LNCaP clone FGC (cell line): ENCODE results near the gene ZC3H18.

Experiments
- DNase-seq: peaks from one replicate; pipeline ENCODE4 v3.0.0-alpha.2; 2011; ENCODE audit warnings: low read depth
- H3K4me3 ChIP-seq: 2 replicates; pipeline ENCODE4 v1.5.1; 2011; ENCODE audit warnings: mild to moderate bottlenecking, low read depth, low read length, control low read depth
- CTCF ChIP-seq: IDR thresholded peaks from 2 replicates; pipeline ENCODE4 v1.5.1; 2012; ENCODE audit warnings: mild to moderate bottlenecking; ENCODE audit not compliant: control insufficient read depth, insufficient read depth; ENCODE audit errors: extremely low read depth

The ZC3H18 gene

DNA sequence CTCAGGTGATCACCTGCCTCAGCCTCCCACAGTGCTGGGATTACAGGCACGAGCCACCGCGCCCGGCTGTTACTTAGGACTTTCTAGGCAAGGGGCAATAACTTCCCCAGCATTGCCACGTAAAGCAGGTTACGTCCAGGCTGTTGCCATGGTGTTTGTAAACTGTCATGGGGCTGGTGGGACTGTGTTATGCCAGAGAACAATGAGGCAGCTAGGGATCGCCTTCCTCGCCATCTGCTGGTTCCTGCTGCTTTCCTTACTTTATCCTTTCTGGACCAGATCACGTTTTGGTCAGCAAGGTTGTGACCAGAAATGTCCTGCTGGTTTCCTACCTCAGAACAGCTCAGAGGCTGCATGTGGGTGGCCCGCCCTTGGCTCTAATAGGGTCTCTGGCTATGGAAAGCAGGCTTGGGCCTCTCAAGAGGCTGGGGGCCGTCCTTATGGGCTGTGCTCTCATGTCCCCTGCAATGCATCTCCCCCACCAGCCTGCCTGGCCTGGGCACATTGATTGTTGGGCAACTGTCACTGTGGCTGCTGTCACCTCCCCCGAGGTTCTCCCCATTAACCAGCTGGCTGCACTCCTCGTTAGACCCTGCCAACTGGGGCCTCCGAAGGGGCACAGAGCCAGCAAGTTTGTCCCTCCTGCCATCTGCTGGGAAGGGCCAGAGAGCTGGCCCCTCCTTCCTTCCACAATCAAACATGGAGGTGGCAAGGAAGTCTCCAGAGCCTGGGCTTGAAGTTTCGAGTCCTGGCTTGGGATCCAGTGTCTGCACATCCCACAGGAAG lies 28.2 kb upstream of the ZC3H18 start:
- H3K4me3 ChIP-seq = no peak overlapping the region
- no peak for TF ChIP-seq CTCF
- DNase-seq = no peak

DNA sequence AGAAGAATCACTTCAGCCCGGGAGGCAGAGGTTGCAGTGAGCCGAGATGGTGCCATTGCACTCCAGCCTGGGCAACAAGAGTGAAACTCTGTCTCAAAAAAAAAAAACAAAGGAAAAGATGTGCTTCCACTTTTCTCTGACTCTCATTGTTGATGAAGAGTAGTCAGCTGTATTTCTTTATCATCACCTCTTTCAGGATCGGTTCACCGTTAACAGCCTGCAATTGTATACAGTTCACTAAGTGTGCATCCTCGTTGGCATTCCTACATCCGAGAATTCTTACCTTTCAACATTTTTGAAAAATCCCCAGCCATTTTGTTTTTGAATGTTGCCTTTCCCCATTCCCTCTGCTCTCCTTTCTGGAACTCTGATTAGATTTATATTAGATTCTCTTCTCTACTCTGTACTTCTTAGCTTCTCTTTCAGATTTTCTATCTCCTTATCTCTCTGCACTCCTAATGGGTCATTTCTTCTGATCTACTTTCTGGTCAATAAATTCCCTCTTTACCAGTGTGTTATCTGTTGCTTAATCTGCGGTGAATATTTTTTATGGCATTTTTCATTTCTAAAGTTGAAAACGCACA lies 26.9 kb upstream of the ZC3H18 start:
- TF ChIP-seq CTCF = no peak
- DNase-seq = no peak
- H3K4me3 ChIP-seq = no peak overlapping the region

- DNase-seq = no peak
These were observed 24.4 kb upstream of the ZC3H18 start for GRCh38 chr16:88545781-88546180.

GRCh38 chr16:88548131-88548874 lies 21.9 kb upstream of the ZC3H18 start:
- TF ChIP-seq CTCF = no peak
- no peak for DNase-seq
- no peak overlapping the region for H3K4me3 ChIP-seq

More at GRCh38 chr16:88545781-88546180, 24.4 kb upstream of the ZC3H18 start:
- no peak overlapping the region for H3K4me3 ChIP-seq
- TF ChIP-seq CTCF = no peak

- no peak for TF ChIP-seq CTCF
- H3K4me3 ChIP-seq = no peak overlapping the region
- DNase-seq = no peak
These were observed 21.2 kb upstream of the ZC3H18 start for GRCh38 chr16:88548985-88549384.

DNA sequence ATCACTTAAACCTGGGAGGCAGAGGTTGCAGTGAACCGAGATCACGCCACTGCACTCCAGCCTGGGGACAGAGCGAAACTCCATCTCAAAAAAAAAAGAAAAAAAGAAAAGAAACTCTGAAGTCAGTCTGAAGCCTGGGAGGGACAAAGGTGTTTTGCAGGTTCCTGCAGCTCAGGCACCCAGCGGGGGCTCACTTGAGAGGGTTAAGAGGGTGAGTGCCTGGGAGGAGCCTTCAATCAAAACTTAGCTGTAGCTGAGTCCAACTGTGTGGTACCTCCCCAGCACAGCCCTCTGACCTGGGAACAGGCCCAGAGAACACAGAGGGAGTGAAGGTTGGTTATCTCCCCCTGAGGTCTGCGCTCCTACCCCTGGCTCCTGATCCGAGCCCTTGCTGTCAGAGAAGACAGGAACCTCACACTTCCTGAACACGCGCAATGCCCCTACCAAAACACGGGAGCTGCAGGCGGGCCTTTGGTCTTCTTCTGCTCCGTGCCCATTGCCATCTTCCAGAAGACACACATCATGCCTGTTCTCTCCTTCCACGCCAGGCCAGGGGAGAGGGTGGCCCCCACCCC lies 20.4 kb upstream of the ZC3H18 start:
- no peak overlapping the region for H3K4me3 ChIP-seq
- DNase-seq = no peak
- no peak for TF ChIP-seq CTCF
